HG03378 (cell line): Measurements from ENCODE around the gene TINCR.

ENCODE experiments used
- ATAC-seq: cut with Tn5 transposase; IDR thresholded peaks from one replicate; pipeline ENCODE4 v1.9.1; 2021; ENCODE audit warnings: mild to moderate bottlenecking, moderate library complexity; ENCODE audit not compliant: unreplicated experiment

The TINCR gene

DNA sequence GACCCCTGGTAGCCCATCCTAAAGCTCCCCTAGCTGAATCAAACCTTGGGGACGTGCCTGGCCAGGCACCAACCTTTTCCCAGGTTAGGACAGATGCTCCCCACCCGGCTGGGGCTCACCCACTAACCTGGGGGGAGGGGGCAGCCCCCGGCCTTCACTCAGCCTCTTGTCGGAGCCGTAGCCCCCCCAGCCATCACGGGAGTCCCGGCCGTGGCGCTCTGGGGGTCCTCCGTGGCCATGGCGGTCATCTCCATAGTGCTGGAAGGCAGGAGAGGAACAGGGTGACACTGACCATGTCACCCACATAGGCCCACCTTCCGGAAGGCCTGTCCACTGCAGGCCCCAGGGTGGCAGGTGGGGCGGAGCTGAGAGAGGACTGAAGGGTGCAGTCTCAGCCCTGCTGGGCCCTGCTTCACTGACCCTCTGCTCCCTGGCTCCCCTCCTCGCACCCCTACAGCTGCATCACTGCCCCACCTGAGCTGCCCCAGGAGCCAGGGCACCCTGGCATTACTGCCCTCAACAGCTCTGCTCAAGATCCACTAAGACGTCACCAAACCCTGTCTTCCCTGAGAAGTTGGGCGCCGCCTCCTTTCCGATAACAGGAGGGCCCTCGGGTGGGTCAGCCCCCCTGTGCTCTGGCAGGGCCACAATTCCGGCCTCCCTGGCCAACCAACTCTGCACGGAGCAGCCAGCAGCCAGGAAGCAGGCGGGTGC, 22.6 kb upstream of the TINCR start:
- ATAC-seq = no peak

DNA sequence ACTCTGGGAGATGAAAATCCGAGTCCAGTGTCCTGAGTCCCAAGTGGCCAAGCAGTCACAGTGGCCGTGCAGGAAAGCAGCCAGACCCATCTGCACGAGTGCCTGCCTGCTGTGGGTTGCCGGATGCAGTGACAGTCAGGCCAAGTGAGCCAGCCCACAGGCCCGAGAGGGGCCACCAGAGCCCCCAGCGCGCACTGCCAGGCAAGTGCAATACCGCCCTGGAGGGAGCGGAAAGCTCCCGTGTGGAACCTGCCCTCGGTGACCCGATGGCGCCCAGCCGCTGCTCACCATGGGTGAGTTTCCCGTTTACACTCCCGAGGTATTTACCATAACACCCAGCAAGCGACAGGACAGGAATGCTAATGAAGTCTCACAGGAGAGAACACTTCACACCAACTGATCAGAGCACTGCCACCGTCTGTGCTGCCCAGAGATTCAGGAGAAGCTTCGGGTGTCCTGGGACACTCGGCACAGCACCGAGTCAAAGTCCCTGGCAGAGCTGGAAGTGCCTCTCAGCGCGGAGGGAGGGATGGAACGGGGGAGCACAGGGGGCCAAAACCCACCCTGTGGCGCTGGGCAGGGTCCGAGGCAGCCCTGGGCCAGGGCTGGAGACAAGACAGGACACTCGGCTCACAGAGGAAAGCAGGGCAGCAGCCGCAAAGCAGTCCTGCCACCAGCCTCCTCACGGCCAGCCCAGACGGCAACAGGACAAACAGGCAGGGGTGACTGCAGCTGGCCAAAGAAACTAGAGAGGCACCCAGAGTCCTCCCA, 21.3 kb upstream of the TINCR start:
- ATAC-seq = no peak

DNA sequence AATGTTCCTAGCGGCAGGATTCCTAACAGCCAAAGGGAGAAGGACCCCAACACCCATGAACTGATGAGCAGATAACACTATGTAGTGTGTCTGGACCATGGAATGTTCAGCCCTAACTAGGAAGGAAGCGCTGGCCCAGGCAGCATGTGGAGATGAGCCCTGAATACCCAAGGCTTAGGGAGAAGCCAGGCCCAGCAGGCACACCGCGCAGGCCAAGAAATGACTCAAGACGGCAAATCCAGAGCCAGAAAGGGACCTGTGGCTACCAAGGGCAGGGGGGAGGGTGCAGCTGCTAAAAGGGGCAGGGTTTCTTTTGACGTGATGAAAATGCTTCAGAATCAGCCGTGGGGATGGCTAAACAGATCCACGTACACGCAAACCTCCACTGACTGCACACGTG, 20.7 kb upstream of the TINCR start:
- no peak for ATAC-seq

DNA sequence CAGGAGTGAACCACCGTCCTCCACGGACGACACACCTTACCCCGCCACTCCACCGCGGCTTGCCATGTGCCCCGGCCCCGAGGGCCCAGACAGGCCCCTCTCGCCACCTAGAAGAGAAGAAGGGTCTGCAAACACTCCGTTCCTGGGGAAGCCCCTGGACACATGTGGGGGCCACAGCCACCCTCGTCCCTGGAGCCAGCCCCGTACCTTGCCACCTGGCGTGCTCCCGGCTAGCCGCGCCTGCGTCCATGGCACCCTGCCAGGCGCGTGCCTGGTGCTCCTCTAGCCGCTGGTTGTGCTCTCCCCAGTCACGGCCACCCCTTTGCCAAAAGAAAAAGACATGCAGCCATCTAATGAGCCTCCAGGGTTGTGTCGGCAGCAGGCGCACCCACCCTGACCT, 19.9 kb upstream of the TINCR start:
- no peak for ATAC-seq

DNA sequence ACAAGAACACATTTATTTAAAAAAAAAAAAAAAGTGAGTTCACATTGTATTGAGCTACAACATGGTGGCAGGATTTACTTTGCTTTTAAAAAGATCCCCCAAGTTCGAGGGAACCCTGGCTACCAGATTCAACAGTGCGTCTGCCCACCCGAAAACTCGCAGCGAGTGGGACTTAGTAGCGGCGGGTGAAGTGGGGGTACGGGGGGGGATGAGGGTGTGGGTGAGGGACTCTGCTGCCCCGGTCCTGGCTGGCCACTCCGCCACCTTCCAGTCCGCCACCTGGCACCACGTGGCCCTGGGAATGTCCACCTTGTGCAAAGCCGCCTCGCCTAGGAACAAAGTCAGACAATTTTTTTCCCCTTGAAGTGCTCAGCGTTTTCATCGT, 19.3 kb upstream of the TINCR start:
- no peak for ATAC-seq

DNA sequence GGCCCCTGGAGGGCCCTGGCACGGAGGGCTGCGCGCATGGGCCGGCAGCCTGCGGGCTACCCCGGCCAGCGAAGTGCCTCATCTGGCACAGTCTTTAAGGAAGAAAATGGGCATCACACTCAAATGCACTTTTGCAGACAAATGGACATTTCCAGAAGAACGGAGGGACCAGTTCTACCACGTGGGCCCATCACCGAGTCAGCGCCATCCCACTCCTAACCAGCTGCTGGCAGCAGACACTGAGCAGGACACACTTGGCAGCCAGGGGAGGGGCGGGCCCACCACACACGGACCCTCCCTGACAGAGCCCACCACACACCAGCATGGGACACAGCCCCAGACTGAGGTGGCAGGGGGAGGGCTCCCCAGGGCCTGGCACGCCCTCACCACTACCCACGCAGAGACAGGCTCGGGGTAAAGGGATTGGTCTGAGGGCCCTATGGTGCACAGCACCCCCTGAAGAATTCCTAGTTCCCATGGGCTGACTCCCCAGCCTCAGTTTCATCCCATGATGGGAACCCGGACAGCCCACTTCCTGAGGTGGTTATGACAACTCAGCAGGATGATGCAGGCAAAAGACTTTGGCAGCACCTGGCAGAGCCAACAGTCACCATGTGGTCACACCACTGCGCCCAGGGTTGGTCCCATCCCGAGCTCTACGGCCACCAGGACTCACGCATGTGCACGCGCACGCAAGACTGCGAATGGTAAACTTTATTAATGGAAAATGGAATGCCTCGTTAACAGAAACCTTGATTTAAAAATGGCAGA, 18.7 kb upstream of the TINCR start:
- ATAC-seq = no peak

DNA sequence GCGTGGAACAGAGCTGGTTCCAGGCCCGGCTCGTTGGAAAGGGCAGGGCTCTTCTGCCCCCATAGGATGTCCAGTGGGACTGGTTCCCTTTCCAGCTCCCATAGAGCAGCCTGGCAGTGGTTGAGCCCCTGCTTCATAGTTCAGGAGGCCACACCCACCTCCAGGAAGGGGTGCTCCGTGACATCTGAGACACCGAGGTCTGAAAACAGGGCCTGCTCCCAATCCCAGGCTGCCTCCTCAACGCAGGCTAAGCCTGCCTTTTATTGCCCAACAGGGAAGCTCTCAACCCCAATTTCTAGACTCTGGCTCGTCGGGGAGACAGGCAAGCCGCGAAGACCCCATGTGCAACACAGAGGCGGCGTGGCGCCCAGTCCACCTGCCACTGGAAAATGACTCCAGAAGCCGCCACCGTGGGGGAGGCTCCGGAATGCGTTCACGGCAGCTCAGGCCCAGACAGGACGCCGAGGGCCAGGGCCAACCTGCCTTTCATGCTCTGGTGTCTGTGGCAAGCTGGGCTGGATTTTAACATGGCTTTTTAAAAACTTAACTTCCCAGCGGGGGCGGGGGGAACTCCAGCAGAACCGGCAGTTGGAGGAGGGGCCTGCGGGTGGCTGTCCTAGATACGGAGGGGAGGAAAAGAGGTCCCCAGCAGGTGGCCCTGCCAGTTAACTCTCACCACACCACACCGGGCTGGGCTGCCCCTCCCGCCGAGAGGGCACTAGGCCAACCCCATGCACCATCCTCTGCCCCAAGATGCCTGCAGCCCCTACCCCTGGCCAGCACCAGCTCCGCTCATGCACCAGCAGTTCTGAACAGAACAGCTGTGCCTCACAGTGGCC, 17.9 kb upstream of the TINCR start:
- no peak for ATAC-seq

DNA sequence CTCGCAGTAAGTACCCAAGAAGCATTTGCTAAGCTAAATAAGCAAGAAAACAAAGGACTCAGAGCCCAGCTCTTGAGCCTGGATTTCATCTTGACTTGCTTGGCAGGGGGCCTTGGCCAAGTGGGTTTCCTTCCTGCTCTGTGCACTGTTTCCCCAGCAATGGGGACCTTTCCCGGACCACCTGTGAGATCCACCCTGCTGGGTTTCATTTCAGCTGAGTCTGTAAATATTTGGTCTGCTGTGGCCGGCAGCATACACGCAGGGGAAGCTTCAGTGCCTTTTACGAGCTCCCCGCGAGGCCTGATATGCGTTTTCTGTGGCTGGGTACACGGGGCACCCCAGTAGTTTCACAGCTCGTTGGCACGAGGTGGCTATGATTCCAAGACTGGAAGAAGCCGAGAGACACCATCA, 12.4 kb upstream of the TINCR start:
- ATAC-seq = no peak

DNA sequence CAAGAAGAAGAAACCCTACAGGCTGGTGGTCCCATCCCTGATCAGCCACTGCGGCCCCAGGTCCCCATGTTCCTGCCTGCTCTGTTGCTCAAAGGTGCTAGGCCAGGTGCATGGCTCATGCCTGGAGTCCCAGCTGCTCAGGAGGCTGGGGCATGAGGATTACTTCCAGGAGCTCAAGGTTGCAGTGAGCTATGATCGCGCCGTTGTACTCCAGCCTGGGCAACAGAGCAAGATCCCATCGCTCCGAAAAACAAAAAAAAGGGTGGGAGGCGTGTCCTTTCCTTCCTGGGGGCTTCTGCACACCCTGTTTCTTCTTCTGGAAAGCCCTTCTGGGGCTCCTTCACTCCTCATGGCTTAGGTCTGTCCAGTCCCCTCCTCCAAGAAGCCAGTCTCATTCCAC, 11.9 kb upstream of the TINCR start:
- no peak for ATAC-seq

DNA sequence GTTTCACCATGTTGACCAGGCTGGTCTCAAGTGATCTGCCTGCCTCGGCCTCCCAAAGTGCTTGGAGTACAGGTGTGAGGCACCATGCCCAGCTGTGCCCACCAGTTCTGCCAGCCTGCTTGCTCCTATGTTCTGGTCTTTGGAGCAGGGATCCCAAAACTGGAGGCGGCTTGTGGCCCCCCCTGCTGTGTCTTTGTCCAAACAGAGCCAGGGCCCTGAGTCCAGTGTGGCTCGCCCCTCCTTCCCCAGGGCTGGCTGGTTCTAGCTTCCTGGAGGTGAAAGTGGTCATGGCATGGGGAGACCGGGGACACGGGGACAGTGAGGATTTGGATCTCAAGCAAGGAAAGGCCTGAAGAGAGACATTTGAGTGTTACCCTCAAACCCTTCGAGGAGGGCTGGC, 11.5 kb upstream of the TINCR start:
- no peak for ATAC-seq

DNA sequence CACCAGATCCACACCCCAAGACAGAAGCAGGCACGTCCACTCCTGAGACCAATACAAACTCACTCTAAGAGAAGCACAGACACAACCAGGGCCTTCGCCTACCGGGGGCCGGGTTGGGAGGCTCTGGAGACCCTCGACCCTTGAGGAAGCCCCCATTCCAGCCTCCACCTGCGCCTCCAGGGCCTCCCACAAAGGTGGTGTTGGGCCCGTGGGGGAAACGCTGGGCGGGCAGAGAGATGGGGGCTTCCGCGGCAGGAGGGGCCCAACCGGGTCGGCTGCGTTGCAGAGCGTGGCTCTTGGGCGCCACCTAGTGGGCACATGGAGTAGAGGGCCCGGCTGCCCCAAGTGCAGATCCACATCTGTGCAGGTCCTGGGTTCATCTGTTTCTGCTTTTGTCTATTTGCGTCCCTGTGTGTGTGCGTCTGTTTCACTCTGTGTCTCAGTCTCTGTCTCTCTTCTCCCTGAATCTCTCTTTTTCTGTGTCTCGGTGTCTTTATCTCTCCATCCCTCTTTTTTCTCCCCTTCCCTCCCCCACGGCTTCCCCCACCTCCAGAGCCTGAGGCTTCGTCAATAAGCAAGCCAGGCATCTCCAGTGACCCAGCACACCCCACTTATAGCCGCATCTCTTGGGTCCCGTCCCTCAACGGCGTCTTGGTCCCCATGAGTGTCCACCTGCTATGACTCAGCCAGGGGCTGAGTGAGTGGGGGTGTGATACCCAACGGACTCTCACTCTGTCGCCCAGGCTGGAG, 10.5 kb upstream of the TINCR start:
- no peak for ATAC-seq

DNA sequence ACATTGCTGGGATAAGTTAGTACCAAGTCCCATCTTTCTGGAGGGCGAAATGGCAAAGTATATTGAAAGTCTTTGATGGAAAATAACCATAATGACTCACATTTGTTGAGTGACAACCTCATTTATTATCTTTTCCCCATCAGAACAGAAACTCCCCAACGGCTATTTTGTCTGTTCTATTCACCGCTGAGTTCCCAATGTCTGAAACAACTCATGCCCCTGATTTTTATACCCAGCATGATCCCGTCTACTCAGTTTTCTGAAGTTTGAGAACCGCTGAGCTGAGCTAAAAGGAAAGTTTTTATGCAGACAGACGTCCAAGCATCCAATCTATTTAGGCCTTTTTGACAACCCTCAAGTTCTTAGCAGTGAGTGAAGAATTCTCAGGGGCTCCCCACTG, 7.8 kb upstream of the TINCR start:
- ATAC-seq = no peak

DNA sequence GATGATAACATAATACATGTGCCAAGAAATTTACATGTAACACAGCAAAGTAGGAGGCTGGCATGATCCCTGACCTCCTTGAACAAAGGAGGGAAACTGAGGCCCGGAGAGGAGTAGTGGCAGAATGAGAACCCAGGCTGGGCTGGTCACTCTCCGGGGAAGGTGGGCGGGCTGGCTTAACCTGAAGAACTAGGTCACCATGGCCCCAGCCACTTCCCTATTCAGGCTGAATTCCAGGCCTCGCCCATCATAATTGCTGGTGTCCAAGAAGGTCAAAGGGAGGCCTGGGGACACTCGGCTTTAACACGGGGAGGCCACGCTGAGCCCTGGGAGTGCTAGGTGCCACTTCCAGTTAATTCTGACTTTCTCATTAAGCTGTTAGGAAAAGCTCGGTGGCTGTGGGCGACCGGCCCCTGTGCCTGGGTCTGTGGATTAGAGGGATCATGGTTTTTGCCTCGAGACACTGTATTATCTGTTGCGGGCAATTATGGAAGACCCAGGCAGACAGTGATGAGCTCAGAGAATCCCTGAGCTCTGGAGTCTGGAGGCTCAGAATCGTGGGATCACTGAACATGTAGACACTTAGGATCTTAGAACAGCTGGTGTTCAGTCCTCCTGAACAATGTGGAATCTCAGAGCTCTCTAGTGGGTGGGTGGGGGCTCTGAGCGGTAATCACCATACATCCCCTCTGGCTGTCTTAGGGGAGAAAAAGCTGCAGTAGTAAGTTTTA, 5.0 kb upstream of the TINCR start:
- ATAC-seq = no peak

DNA sequence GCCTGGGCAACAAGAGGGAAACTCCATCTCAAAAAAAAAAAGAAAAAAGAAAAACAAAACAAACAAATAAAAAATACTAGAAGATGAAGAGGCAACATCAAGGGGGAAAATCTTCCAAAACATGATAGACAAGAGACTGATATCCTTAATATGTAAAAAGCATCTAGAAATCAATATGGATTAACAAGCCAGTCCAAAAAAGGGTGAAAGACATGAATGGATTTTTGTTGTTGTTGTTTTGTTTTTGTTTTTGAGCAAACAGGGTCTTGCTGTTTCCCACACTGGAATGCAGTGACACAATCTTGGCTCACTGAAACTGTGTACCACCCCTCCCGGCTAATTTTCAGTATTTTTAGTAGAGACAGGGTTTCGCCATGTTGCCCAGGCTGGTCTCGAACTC, 4.0 kb upstream of the TINCR start:
- ATAC-seq = no peak

DNA sequence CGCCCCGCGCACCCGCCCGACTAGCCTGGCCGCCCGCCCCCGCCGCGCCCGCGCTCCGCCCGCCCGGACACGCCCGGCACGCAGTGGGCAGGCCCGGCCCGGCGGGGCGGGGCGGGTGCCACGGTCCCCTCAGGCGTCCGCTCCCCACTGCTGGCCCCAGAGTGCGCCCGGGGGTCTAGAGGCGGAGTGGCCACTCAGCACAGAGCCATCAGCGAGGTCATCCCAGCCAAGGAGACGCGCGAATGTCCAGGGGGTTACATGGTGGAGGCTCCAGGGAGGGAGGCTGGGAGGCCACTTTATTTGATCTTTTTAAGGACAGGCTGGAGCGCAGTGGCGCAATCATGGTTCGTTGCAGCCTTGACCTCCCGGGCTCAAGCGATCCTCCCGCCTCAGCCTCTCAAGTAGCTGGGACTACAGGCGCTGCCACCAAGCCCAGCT, 236 bp upstream of the TINCR start:
- ATAC-seq = no peak

DNA sequence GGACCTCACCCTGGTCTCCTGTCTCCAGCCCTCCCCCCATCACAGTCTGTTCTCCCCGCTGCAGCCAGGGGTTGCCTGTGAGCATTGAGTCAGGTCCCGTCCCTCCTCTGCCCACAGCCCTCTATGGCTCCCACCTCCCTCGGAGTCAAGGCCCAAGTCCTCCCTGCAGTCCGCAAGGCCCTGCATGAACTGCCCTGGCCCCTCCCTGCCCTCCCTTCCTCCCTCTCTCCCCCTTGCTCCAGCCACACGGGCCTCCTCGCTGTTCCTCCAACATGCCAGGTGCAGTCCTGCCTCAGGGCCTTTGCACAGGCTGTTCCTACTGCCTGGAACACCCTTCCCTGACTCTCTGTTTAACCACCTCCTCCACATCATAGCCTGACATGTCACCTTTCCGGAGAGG, 2.8 kb downstream of the TINCR start:
- no peak for ATAC-seq

DNA sequence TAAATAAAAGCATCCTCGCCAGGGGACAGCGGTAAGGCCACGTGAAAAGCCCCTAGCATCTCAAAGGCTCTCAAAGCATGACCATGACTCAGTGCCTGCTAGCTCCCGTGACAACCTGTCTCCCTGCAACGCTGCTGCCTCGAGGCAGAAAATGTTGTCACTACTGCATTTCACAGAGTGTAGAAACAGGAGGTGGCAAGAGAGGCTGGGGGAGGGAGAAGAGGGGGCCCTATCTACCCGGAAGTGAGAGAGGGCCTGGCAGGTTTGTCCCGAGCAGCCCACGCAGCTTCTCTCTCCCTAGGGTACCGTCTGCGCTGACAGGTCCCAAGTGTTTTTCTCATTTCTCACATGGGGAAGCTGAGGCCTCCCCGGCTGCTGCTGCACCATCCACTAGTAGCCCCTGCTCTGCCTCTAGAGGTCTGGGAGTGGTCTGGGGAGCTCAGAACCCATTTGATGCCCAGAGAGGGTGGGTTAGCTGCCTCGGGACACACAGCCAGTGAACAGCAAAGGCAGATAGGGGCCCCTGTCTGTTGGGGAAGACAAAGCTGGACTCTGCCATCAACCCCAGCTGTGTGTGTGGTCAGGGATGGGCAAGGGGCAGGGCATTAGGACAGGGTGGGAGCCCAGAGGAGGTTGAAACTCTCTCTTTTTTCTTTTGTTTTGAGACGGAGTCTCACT, 3.7 kb downstream of the TINCR start:
- no peak for ATAC-seq

DNA sequence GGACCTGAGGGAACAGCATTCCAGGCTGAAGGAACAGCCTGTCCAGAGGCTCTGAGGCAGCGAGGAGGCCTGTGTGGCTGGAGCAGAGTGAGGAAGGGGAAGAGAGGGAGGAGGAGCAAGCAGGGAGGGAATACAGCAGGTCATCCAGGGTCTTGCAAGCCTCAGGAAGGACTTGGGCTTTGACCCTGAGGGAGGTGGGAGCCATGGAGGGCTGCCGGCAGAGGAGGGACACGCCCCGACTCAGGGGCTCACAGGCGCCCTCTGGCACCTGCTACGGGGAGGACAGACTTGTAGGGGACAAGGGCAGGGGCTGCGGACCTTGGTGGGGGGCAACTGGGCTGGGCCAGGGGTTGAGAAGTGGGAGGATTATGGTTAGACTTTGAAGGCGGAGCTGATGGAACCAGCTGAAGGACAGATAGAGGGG, 4.7 kb downstream of the TINCR start:
- no peak for ATAC-seq

DNA sequence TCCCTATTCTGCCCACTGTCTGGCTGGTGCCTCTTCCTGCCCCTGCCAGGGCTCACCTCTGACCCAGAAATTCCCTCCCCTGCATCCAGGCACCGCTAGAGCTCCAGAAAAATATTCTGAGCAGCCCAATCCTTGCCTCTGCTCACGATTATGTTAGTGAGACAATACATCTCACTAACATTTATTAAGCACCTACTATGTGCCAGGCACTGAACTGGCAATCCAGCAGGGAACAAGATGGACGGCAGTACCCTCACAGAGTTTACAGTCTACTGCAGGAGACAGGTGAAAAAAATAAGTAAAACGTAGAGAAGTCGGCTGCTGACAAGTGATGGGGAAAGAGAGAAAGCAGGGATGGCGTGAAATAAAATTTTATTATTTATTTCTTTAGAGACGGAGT, 5.5 kb downstream of the TINCR start:
- ATAC-seq = no peak
